Measurements from ENCODE around the gene PBXIP1.

Gene PBXIP1

GRCh38 chr1:155001675-155002463, 46.0 kb upstream of the PBXIP1 start:
- no peak for FAIRE-seq

GRCh38 chr1:155001425-155001674, 45.5 kb upstream of the PBXIP1 start:
- no peak for FAIRE-seq
- no peak for DNase-seq (ENCODE audit: insufficient read length, low spot score)
- TF ChIP-seq CTCF (IDR thresholded peaks at IDR 0.05; ENCODE audit: insufficient read depth, missing control alignments), result no peak

More at GRCh38 chr1:155001675-155002463, 46.0 kb upstream of the PBXIP1 start:
- DNase-seq (ENCODE audit: insufficient read length, low spot score), result peak; percentile 96
- peak; percentile 39 for TF ChIP-seq CTCF (IDR thresholded peaks at IDR 0.05; ENCODE audit: insufficient read depth, missing control alignments)

- FAIRE-seq (no peak), DNase-seq (ENCODE audit: insufficient read length, low spot score) (peak; percentile 92)
- no peak for TF ChIP-seq CTCF (IDR thresholded peaks at IDR 0.05; ENCODE audit: insufficient read depth, missing control alignments)
Observed at GRCh38 chr1:155000726-155001424, 45.0 kb upstream of the PBXIP1 start.

- FAIRE-seq, result no peak
- DNase-seq (ENCODE audit: insufficient read length, low spot score), result no peak
- TF ChIP-seq CTCF (IDR thresholded peaks at IDR 0.05; ENCODE audit: insufficient read depth, missing control alignments), result no peak
Observed at GRCh38 chr1:155000411-155000725, 44.5 kb upstream of the PBXIP1 start.

GRCh38 chr1:154999571-155000410, 43.9 kb upstream of the PBXIP1 start:
- FAIRE-seq (no peak), DNase-seq (ENCODE audit: insufficient read length, low spot score) (no peak)
- no peak for TF ChIP-seq CTCF (IDR thresholded peaks at IDR 0.05; ENCODE audit: insufficient read depth, missing control alignments)

- peak; percentile 92 for DNase-seq (ENCODE audit: insufficient read length, low spot score)
- no peak for FAIRE-seq
- peak; percentile 99 for TF ChIP-seq CTCF (IDR thresholded peaks at IDR 0.05; ENCODE audit: insufficient read depth, missing control alignments)
Observed at GRCh38 chr1:154998818-154999570, 43.1 kb upstream of the PBXIP1 start.

All from D721Med (cell line).